Astrocyte (in vitro differentiated cells and primary cell): Measurements from ENCODE around the gene MET. TPM values are rescaled to one million over a fixed set of nuclear protein-coding genes. Genes with fewer than 3 reads are reported as not detected.

Experiments
- DNase-seq: peaks from one replicate; pipeline ENCODE4 v3.0.0-alpha.2; 2010; ENCODE audit warnings: low read depth
- FAIRE-seq: peaks from 2 replicates; lab custom pipeline; 2011; peaks lifted over from hg19 to GRCh38; lab: Jason Lieb, UNC
- H2AFZ ChIP-seq: 2 replicates; pipeline ENCODE4 v1.6.0; 2012; ENCODE audit warnings: low read depth, low read length, inconsistent platforms
- H3K27ac ChIP-seq: 2 replicates; pipeline ENCODE4 v1.5.1; 2011; ENCODE audit warnings: low read depth, low read length, inconsistent platforms
- H3K27me3 ChIP-seq: 2 replicates; pipeline ENCODE4 v1.6.0; 2011; ENCODE audit warnings: low read length, inconsistent platforms; ENCODE audit not compliant: insufficient read depth
- H3K36me3 ChIP-seq: 2 replicates; pipeline ENCODE4 v1.5.1; 2011; ENCODE audit warnings: low read length, inconsistent platforms; ENCODE audit not compliant: insufficient read depth
- H3K4me1 ChIP-seq: 2 replicates; pipeline ENCODE4 v1.5.1; 2011; ENCODE audit warnings: low read length, inconsistent platforms; ENCODE audit not compliant: insufficient read depth
- H3K4me2 ChIP-seq: 2 replicates; pipeline ENCODE4 v1.6.0; 2012; ENCODE audit warnings: low read length, inconsistent platforms
- H3K4me3 ChIP-seq: 2 replicates; pipeline ENCODE4 v1.5.1; 2011; ENCODE audit warnings: low read depth, mild to moderate bottlenecking, low read length, inconsistent platforms; ENCODE audit not compliant: insufficient read depth
- H3K79me2 ChIP-seq: 2 replicates; pipeline ENCODE4 v1.6.0; 2012; ENCODE audit warnings: mild to moderate bottlenecking, low read length, inconsistent platforms; ENCODE audit not compliant: insufficient read depth
- H3K9ac ChIP-seq: 2 replicates; pipeline ENCODE4 v1.6.0; 2012; ENCODE audit warnings: mild to moderate bottlenecking, low read length, inconsistent platforms
- H3K9me3 ChIP-seq: 2 replicates; pipeline ENCODE4 v1.5.1; 2012; ENCODE audit warnings: low read depth, mild to moderate bottlenecking, low read length, inconsistent platforms; ENCODE audit not compliant: insufficient read depth
- H4K20me1 ChIP-seq: 2 replicates; pipeline ENCODE4 v1.6.0; 2012; ENCODE audit warnings: low read length, inconsistent platforms; ENCODE audit not compliant: insufficient read depth
- H3K27ac Mint-ChIP-seq: one replicate; pipeline ENCODE4 v1.8.0; 2021; ENCODE audit warnings: mild to moderate bottlenecking, mixed read lengths; ENCODE audit not compliant: unreplicated experiment
- H3K27me3 Mint-ChIP-seq: one replicate; pipeline ENCODE4 v1.8.0; 2021; ENCODE audit warnings: low read depth, mixed read lengths; ENCODE audit not compliant: unreplicated experiment
- H3K36me3 Mint-ChIP-seq: one replicate; pipeline ENCODE4 v1.8.0; 2021; ENCODE audit warnings: low read depth, mixed read lengths; ENCODE audit not compliant: unreplicated experiment
- H3K4me1 Mint-ChIP-seq: one replicate; pipeline ENCODE4 v1.8.0; 2021; ENCODE audit warnings: low read depth, mixed read lengths; ENCODE audit not compliant: unreplicated experiment
- H3K4me3 Mint-ChIP-seq: one replicate; pipeline ENCODE4 v1.8.0; 2021; ENCODE audit warnings: mild to moderate bottlenecking, moderate library complexity, mixed read lengths; ENCODE audit not compliant: unreplicated experiment
- H3K9me3 Mint-ChIP-seq: one replicate; pipeline ENCODE4 v1.8.0; 2021; ENCODE audit warnings: mild to moderate bottlenecking, mixed read lengths; ENCODE audit not compliant: unreplicated experiment
- CTCF ChIP-seq: IDR thresholded peaks from 2 replicates; pipeline ENCODE4 v1.5.1; 2011; ENCODE audit warnings: low read depth, mild to moderate bottlenecking, inconsistent platforms, low read length, moderate library complexity; ENCODE audit not compliant: insufficient read depth
- EZH2 ChIP-seq: IDR thresholded peaks from 2 replicates; pipeline ENCODE4 v1.6.1; 2012; ENCODE audit warnings: mild to moderate bottlenecking, low read length, inconsistent platforms; ENCODE audit not compliant: insufficient read depth
- total RNA-seq: library from RNA; stranded (reverse); gene quantifications from 2 replicates; pipeline ENCODE4 v1.2.1, GENCODE V29; 2021

The MET gene
- total RNA-seq, 1 donor from 2014 or later = 8.2 TPM

DNA sequence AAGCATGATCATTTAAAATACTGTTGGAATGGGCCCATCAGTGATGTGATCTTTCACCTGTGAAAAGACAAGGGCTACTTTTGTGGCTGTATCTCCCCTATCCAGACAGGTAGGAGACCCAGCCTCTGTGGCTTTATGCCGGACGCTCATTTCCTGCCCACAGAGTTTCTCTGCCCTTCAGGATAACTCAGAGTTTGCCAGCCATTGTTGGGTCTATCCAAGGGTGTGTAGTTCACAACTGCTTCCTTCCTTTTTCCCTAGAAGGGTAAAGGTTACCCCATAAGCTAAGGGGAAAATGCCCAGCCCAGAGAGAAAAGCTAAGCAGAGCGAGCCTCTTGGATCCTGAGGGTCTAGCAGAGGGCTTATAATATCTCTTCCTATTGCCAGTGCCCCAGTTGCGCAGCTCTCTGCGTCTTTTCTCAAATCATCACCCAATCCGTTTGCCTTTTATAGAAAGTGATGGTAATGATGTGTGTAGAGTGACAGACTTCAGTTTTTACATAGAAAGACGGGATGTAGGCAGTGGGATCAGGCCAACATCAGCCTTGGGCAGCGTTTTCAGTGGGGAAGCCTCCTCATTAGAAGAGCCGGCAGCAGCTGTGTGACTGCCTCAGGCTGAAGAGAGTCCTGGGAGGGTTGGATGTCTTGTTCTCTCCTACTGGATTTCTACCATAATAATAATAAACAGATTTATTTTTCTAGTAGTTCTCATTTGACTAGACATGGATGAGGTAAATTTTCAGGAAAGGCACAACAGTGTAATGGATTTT, 80.5 kb downstream of the MET start:
- TF ChIP-seq EZH2 = no peak
- Histone ChIP-seq H4K20me1 (no peaks in the 10 kb centered on the region), H3K36me3 (peaks cover 4% of the 10 kb centered on the region), H3K4me1 (no peaks in the 10 kb centered on the region), H3K4me3 (no peak overlapping the region), H2AFZ (no peak overlapping the region), H3K79me2 (no peaks in the 10 kb centered on the region), H3K27me3 (no peaks in the 10 kb centered on the region), H3K4me2 (no peak overlapping the region), H3K9ac (no peak overlapping the region), H3K27ac (no peak overlapping the region), H3K9me3 (no peaks in the 10 kb centered on the region)
- Mint-ChIP-seq H3K27me3 (no peaks in the 10 kb centered on the region), H3K36me3 (peaks cover 5% of the 10 kb centered on the region), H3K4me3 (no peak overlapping the region), H3K9me3 (peaks cover 20% of the 10 kb centered on the region), H3K27ac (no peak overlapping the region), H3K4me1 (no peaks in the 10 kb centered on the region)
- FAIRE-seq (no peak), DNase-seq (no peak)

DNA sequence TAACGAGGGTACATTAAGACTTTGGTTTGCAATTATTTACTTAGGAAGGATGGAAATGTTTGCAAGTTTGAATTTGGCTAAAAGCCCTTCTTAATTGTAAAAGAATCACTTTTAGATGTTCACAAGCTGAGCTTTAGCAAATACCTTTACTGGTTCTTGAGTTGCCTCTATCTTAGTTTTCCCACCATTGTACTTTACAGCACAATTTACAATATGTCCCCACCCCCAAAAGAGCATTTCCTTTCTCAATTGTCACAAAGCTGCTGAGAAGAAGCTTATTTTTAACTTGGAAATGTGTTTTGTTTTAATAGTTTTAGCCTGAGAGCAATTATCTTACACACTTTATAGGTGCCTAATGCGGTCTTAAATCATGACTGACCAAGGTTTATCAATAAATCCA, 81.1 kb downstream of the MET start:
- Histone ChIP-seq H3K9me3 (no peaks in the 10 kb centered on the region), H3K36me3 (peaks cover 4% of the 10 kb centered on the region), H3K79me2 (no peaks in the 10 kb centered on the region), H3K4me2 (no peak overlapping the region), H3K27ac (no peak overlapping the region), H3K9ac (no peak overlapping the region), H4K20me1 (no peaks in the 10 kb centered on the region), H3K27me3 (no peaks in the 10 kb centered on the region), H3K4me1 (no peaks in the 10 kb centered on the region), H2AFZ (no peak overlapping the region), H3K4me3 (no peak overlapping the region)
- no peak overlapping the region for H3K4me3 Mint-ChIP-seq
- DNase-seq (no peak), FAIRE-seq (no peak)
- peaks cover 5% of the 10 kb centered on the region for H3K36me3 Mint-ChIP-seq
- TF ChIP-seq EZH2 (no peak), CTCF (no peak)
- peaks cover 17% of the 10 kb centered on the region for H3K9me3 Mint-ChIP-seq
- no peak overlapping the region for H3K27ac Mint-ChIP-seq
- no peaks in the 10 kb centered on the region for H3K27me3 Mint-ChIP-seq
- H3K4me1 Mint-ChIP-seq = no peaks in the 10 kb centered on the region

GRCh38 chr7:116754186-116754585, 82.2 kb downstream of the MET start:
- Mint-ChIP-seq H3K9me3 (peaks cover 12% of the 10 kb centered on the region), H3K4me3 (no peak overlapping the region), H3K27me3 (no peaks in the 10 kb centered on the region), H3K4me1 (peaks cover under 1% of the 10 kb centered on the region), H3K27ac (no peak overlapping the region), H3K36me3 (peaks cover 5% of the 10 kb centered on the region)
- H3K27ac ChIP-seq = no peak overlapping the region
- H3K9ac ChIP-seq = no peak overlapping the region
- H3K4me1 ChIP-seq = no peaks in the 10 kb centered on the region
- no peaks in the 10 kb centered on the region for H3K27me3 ChIP-seq
- no peaks in the 10 kb centered on the region for H3K9me3 ChIP-seq
- H3K36me3 ChIP-seq = peaks cover 4% of the 10 kb centered on the region
- TF ChIP-seq EZH2 = no peak
- TF ChIP-seq CTCF = no peak
- DNase-seq = no peak
- no peaks in the 10 kb centered on the region for H4K20me1 ChIP-seq
- no peaks in the 10 kb centered on the region for H3K79me2 ChIP-seq
- H3K4me2 ChIP-seq = no peak overlapping the region
- no peak overlapping the region for H3K4me3 ChIP-seq
- no peak overlapping the region for H2AFZ ChIP-seq
- FAIRE-seq = no peak
